ENCODE data around the gene PIH1D2.
"Not testable (repeated sequence)": the region's sequence is repeated elsewhere in the genome, so short reads cannot be mapped to it uniquely, and the experiment has no call there.

Gene PIH1D2

GRCh38 chr11:112050721-112051120 lies 23.1 kb downstream of the PIH1D2 start:
- no peak for DNase-seq

GRCh38 chr11:112049777-112050176 lies 24.0 kb downstream of the PIH1D2 start:
- DNase-seq, result no peak

- DNase-seq, result not testable (repeated sequence)
These were observed 25.6 kb downstream of the PIH1D2 start for GRCh38 chr11:112048256-112048655.

GRCh38 chr11:112046647-112047046 lies 27.2 kb downstream of the PIH1D2 start:
- DNase-seq, result not testable (repeated sequence)

GRCh38 chr11:112044961-112045360 lies 28.9 kb downstream of the PIH1D2 start:
- DNase-seq, result no peak

- no peak for DNase-seq
These were observed 30.9 kb downstream of the PIH1D2 start for GRCh38 chr11:112042961-112043304.

GRCh38 chr11:112042161-112042960 lies 31.5 kb downstream of the PIH1D2 start:
- no peak for DNase-seq

GRCh38 chr11:112037527-112037926 lies 36.3 kb downstream of the PIH1D2 start:
- DNase-seq, result no peak

- DNase-seq, result no peak
These were observed 39.9 kb downstream of the PIH1D2 start for GRCh38 chr11:112033902-112034301.

- DNase-seq, result no peak
These were observed 44.4 kb downstream of the PIH1D2 start for GRCh38 chr11:112029460-112029859.

GRCh38 chr11:112026784-112027410 lies 46.9 kb downstream of the PIH1D2 start:
- not testable (repeated sequence) for DNase-seq

GRCh38 chr11:112025707-112026106 lies 48.1 kb downstream of the PIH1D2 start:
- no peak for DNase-seq

- peak; percentile 81 to 88 for DNase-seq
These were observed 48.8 kb downstream of the PIH1D2 start, which contains the start of gene DLAT for GRCh38 chr11:112024773-112025678. Gene DLAT (plus strand): TSS chr11:112025408. CDS start chr11:112025473, 65 bp downstream.

GRCh38 chr11:112024178-112024772 lies 49.5 kb downstream of the PIH1D2 start:
- no peak for DNase-seq

GRCh38 chr11:112023104-112023503 lies 50.7 kb downstream of the PIH1D2 start:
- DNase-seq, result no peak

GRCh38 chr11:112019066-112019465 lies 54.8 kb downstream of the PIH1D2 start:
- DNase-seq, result no peak
